Measurements from ENCODE around the gene COMMD1.

DNA sequence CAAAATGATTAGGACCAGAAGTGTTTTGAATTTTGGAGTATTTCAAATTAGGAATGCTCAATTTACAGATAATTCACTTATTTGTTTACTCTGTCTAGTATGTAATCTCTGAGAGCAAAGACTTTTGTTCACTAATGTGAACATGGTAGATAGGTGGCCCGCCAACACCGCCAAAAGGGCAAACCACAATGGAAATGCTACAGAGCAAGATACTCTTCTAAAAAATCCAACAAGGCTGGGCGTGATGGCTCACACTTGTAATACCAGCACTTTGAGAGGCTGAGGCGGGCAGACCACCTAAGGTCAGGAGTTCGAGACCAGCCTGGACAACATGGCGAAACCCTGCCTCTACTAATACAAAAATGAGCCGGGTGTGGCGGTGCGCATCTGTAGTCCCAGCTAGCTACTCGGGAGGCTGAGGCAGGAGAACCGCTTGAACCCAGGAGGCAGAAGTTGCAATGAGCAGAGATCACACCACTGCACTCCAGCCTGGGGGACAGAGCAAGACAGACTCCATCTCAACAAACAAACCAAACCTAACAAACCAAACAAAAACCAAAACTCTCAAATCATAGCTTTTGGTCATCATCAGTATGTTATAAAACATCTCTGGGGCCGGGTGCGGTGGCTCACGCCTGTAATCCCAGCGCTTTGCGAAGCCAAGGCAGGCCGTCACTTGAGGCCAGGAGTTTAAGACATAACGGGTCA is 19.4 kb upstream of the COMMD1 start:
- TF ChIP-seq GLIS3 (CRISPR knock-in tag; IDR thresholded peaks at IDR 0.05) (no peak), TCF4 (CRISPR knock-in tag; IDR thresholded peaks at IDR 0.05; ENCODE audit: borderline replicate concordance) (no peak)

Measured in SK-N-SH treated with all-trans-retinoic acid at 6 μM for 48 hours (cell line).